Measurements from ENCODE around the gene TAAR1.

TAAR1 gene

GRCh38 chr6:132693478-132693877 lies 34.5 kb upstream of the TAAR1 start:
- Histone ChIP-seq H3K9me2 (ENCODE audit: low read depth, low read length) (no peaks in the 10 kb centered on the region), H3K27me3 (ENCODE audit: insufficient read depth, low read length) (no peaks in the 10 kb centered on the region), H3K79me2 (ENCODE audit: insufficient read depth, low read length) (no peaks in the 10 kb centered on the region), H3K36me3 (ENCODE audit: insufficient read depth, low read length) (no peaks in the 10 kb centered on the region), H3F3A (ENCODE audit: insufficient read depth, low read length) (no peaks in the 10 kb centered on the region), H3K4me3 (ENCODE audit: low read depth, low read length, poor library complexity, severe bottlenecking) (no peak overlapping the region), H4K20me1 (ENCODE audit: insufficient read depth, low read length) (no peaks in the 10 kb centered on the region), H3K4me1 (ENCODE audit: insufficient read depth, low read length, severe bottlenecking) (no peaks in the 10 kb centered on the region), H3K9ac (ENCODE audit: low read length) (no peak overlapping the region), H3K9me3 (ENCODE audit: low read length) (no peaks in the 10 kb centered on the region), H2AFZ (ENCODE audit: low read length) (no peak overlapping the region), H3K27ac (ENCODE audit: low read depth, low read length, poor library complexity, severe bottlenecking) (no peak overlapping the region), H3K4me2 (ENCODE audit: low read length) (no peak overlapping the region)
- no peak for TF ChIP-seq CTCF (IDR thresholded peaks at IDR 0.05; ENCODE audit: low read length)
- no peak for TF ChIP-seq EZH2 (IDR thresholded peaks at IDR 0.05; ENCODE audit: borderline replicate concordance, low read length)

- Histone ChIP-seq H4K20me1 (ENCODE audit: insufficient read depth, low read length) (no peaks in the 10 kb centered on the region), H3K27me3 (ENCODE audit: insufficient read depth, low read length) (no peaks in the 10 kb centered on the region), H3K9me2 (ENCODE audit: low read depth, low read length) (no peaks in the 10 kb centered on the region), H3K4me3 (ENCODE audit: low read depth, low read length, poor library complexity, severe bottlenecking) (no peak overlapping the region), H3K9ac (ENCODE audit: low read length) (no peak overlapping the region), H3K27ac (ENCODE audit: low read depth, low read length, poor library complexity, severe bottlenecking) (no peak overlapping the region), H3K9me3 (ENCODE audit: low read length) (no peaks in the 10 kb centered on the region), H3K79me2 (ENCODE audit: insufficient read depth, low read length) (no peaks in the 10 kb centered on the region), H3K36me3 (ENCODE audit: insufficient read depth, low read length) (no peaks in the 10 kb centered on the region), H3F3A (ENCODE audit: insufficient read depth, low read length) (no peaks in the 10 kb centered on the region), H2AFZ (ENCODE audit: low read length) (no peak overlapping the region), H3K4me2 (ENCODE audit: low read length) (no peak overlapping the region), H3K4me1 (ENCODE audit: insufficient read depth, low read length, severe bottlenecking) (no peaks in the 10 kb centered on the region)
- TF ChIP-seq EZH2 (IDR thresholded peaks at IDR 0.05; ENCODE audit: borderline replicate concordance, low read length) (no peak), CTCF (IDR thresholded peaks at IDR 0.05; ENCODE audit: low read length) (no peak)
Observed at GRCh38 chr6:132690678-132691077, 31.7 kb upstream of the TAAR1 start.

GRCh38 chr6:132687306-132687705 lies 28.3 kb upstream of the TAAR1 start:
- Histone ChIP-seq H3K27me3 (ENCODE audit: insufficient read depth, low read length) (no peaks in the 10 kb centered on the region), H3K9ac (ENCODE audit: low read length) (no peak overlapping the region), H3K4me3 (ENCODE audit: low read depth, low read length, poor library complexity, severe bottlenecking) (no peak overlapping the region), H3K9me3 (ENCODE audit: low read length) (no peaks in the 10 kb centered on the region), H4K20me1 (ENCODE audit: insufficient read depth, low read length) (no peaks in the 10 kb centered on the region), H3K4me2 (ENCODE audit: low read length) (no peak overlapping the region), H2AFZ (ENCODE audit: low read length) (no peak overlapping the region), H3K27ac (ENCODE audit: low read depth, low read length, poor library complexity, severe bottlenecking) (no peak overlapping the region), H3K9me2 (ENCODE audit: low read depth, low read length) (no peaks in the 10 kb centered on the region), H3K4me1 (ENCODE audit: insufficient read depth, low read length, severe bottlenecking) (no peaks in the 10 kb centered on the region), H3K79me2 (ENCODE audit: insufficient read depth, low read length) (no peaks in the 10 kb centered on the region), H3K36me3 (ENCODE audit: insufficient read depth, low read length) (no peaks in the 10 kb centered on the region), H3F3A (ENCODE audit: insufficient read depth, low read length) (no peaks in the 10 kb centered on the region)
- no peak for TF ChIP-seq EZH2 (IDR thresholded peaks at IDR 0.05; ENCODE audit: borderline replicate concordance, low read length)
- TF ChIP-seq CTCF (IDR thresholded peaks at IDR 0.05; ENCODE audit: low read length), result no peak

Measured in OCI-LY1 (cell line).